IMR-90 (cell line): Measurements from ENCODE around the gene CD207.

ENCODE experiments used
- BHLHE40 ChIP-seq: fragments of 150-350 bp; IDR thresholded peaks from 2 replicates; pipeline ENCODE4 v1.6.1; 2016; ENCODE audit warnings: mild to moderate bottlenecking, low read depth, low read length
- CEBPB ChIP-seq: IDR thresholded peaks from 2 replicates; pipeline ENCODE4 v1.6.1; 2012; ENCODE audit warnings: low read depth, low read length, improper control_type of control experiment
- FOS ChIP-seq: fragments of 150-350 bp; IDR thresholded peaks from 2 replicates; pipeline ENCODE4 v1.6.1; 2016; ENCODE audit warnings: low read depth, low read length
- MXI1 ChIP-seq: IDR thresholded peaks from 2 replicates; pipeline ENCODE4 v1.6.1; 2012; ENCODE audit warnings: low read depth, mild to moderate bottlenecking, low read length, moderate library complexity, borderline replicate concordance
- POLR2A ChIP-seq: IDR thresholded peaks from 2 replicates; pipeline ENCODE4 v1.6.1; 2012; ENCODE audit warnings: mild to moderate bottlenecking, low read depth, low read length
- RAD21 ChIP-seq: IDR thresholded peaks from 2 replicates; pipeline ENCODE4 v1.6.1; 2012; ENCODE audit warnings: low read length, improper control_type of control experiment
- RCOR1 ChIP-seq: IDR thresholded peaks from 2 replicates; pipeline ENCODE4 v1.6.1; 2012; ENCODE audit warnings: mild to moderate bottlenecking, low read length, improper control_type of control experiment; ENCODE audit not compliant: insufficient replicate concordance
- RFX5 ChIP-seq: IDR thresholded peaks from 2 replicates; pipeline ENCODE4 v1.8.0; 2012; ENCODE audit warnings: low read depth, mild to moderate bottlenecking, low read length, moderate library complexity
- SMC3 ChIP-seq: fragments of 150-350 bp; IDR thresholded peaks from 2 replicates; pipeline ENCODE4 v1.6.1; 2016; ENCODE audit warnings: low read depth, mild to moderate bottlenecking, antibody characterized with exemption, low read length, moderate library complexity
- TF ChIP-seq, protein P1 (sequence below): conservative IDR thresholded peaks from 2 replicates; pipeline ENCODE4 v1.5.1; 2012; ENCODE audit warnings: mild to moderate bottlenecking, low read depth, low read length, improper control_type of control experiment
- TF ChIP-seq, protein P2 (sequence below): fragments of 150-350 bp; IDR thresholded peaks from 2 replicates; pipeline ENCODE4 v1.6.1; 2017; ENCODE audit warnings: mild to moderate bottlenecking, antibody characterized with exemption, low read length, low read depth
- TF ChIP-seq, protein P3 (sequence below): fragments of 150-350 bp; IDR thresholded peaks from 2 replicates; pipeline ENCODE4 v1.6.1; 2016; ENCODE audit warnings: low read depth, mild to moderate bottlenecking, low read length, moderate library complexity, borderline replicate concordance

DNA sequence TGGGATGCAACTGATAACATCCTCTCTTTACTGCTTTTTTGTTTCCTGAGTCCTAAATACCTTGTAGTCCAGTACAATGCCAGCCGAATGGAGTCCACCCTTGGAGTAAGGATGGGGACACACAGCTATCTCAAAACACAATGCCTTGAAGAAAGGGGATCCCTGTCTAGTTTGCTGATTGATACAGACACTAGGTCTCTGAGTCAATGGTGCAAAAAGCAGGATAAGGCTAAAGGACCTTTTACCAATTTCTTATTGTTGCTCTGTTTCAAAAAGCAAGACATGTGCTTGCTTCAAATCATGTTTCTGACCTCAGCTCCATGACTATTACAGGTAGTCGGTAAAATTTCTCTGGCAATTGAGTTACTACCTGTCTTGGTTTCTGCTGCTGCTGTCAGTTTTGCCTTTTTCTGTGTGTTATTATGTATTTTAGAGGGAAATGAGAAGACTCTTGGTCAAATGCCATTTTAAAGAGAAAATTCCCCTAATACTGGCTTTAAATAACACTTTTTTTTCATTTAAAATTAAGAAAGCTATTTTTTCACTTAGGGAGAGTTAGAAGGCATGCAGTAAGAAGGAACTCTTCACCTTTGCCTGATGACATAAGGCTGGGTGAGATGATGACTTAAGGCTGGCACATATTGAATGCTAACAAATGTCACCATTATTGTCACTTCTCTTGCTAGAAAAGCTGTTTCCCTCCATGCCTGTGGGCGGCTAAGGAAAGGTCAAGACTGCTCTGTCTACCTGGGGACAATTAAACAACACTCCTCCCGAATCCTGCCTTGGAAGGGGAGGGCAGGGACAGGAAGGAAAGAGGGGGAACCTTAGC lies 40.2 kb downstream of the CD207 start:
- TF ChIP-seq CEBPB = no peak
- TF ChIP-seq, protein P1, sequence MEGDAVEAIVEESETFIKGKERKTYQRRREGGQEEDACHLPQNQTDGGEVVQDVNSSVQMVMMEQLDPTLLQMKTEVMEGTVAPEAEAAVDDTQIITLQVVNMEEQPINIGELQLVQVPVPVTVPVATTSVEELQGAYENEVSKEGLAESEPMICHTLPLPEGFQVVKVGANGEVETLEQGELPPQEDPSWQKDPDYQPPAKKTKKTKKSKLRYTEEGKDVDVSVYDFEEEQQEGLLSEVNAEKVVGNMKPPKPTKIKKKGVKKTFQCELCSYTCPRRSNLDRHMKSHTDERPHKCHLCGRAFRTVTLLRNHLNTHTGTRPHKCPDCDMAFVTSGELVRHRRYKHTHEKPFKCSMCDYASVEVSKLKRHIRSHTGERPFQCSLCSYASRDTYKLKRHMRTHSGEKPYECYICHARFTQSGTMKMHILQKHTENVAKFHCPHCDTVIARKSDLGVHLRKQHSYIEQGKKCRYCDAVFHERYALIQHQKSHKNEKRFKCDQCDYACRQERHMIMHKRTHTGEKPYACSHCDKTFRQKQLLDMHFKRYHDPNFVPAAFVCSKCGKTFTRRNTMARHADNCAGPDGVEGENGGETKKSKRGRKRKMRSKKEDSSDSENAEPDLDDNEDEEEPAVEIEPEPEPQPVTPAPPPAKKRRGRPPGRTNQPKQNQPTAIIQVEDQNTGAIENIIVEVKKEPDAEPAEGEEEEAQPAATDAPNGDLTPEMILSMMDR = no peak
- TF ChIP-seq RAD21 = no peak
- no peak for TF ChIP-seq SMC3
- no peak for TF ChIP-seq MXI1
- TF ChIP-seq RCOR1 = no peak
- TF ChIP-seq, protein P2, sequence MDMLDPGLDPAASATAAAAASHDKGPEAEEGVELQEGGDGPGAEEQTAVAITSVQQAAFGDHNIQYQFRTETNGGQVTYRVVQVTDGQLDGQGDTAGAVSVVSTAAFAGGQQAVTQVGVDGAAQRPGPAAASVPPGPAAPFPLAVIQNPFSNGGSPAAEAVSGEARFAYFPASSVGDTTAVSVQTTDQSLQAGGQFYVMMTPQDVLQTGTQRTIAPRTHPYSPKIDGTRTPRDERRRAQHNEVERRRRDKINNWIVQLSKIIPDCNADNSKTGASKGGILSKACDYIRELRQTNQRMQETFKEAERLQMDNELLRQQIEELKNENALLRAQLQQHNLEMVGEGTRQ = no peak
- no peak for TF ChIP-seq POLR2A
- TF ChIP-seq, protein P3, sequence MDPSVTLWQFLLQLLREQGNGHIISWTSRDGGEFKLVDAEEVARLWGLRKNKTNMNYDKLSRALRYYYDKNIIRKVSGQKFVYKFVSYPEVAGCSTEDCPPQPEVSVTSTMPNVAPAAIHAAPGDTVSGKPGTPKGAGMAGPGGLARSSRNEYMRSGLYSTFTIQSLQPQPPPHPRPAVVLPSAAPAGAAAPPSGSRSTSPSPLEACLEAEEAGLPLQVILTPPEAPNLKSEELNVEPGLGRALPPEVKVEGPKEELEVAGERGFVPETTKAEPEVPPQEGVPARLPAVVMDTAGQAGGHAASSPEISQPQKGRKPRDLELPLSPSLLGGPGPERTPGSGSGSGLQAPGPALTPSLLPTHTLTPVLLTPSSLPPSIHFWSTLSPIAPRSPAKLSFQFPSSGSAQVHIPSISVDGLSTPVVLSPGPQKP = no peak
- no peak for TF ChIP-seq FOS
- TF ChIP-seq BHLHE40 = no peak
- no peak for TF ChIP-seq RFX5
